Ammon's horn (tissue), 1 donor: ENCODE measurements around the gene SNX5.

ENCODE experiments used
- DNase-seq: peaks from one replicate; pipeline ENCODE4 v3.0.0-alpha.2; 2016; ENCODE audit warnings: low spot score

Gene SNX5

GRCh38 chr20:17992847-17993513 lies 24.4 kb upstream of the SNX5 start:
- no peak for DNase-seq

GRCh38 chr20:17992224-17992637 lies 23.6 kb upstream of the SNX5 start:
- no peak for DNase-seq

GRCh38 chr20:17990278-17990972 lies 21.8 kb upstream of the SNX5 start:
- no peak for DNase-seq

- DNase-seq: no peak
Measured at GRCh38 chr20:17987988-17988387, 19.4 kb upstream of the SNX5 start.

DNA sequence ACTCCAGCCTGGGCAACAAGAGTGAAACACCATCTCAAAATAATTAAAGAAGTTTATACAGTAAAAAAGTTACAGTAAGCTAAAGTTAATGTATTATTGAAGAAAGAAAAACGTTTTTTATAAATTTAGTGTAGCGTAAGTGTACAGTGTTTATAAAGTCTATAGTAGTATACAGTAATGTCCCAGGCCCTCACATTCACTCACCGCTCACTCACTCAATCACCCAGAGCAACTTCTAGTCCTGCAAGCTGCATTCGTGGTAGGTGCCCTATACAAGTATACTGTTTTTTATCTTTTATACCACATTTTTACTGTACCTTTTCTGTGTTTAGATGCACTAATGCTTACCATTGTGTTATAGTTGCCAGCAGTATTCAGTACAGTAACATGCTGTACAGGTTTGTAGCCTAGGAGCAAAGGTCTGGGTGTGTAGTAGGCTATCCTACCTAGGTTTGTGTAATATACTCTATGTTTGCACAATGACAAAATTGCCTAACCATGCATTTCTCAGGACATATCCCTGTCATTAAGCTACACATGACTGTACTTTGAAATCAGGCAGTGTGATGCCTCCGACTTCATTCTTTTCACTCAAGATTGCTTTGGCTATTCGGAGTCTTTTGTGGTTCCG lies 16.9 kb upstream of the SNX5 start:
- no peak for DNase-seq

DNA sequence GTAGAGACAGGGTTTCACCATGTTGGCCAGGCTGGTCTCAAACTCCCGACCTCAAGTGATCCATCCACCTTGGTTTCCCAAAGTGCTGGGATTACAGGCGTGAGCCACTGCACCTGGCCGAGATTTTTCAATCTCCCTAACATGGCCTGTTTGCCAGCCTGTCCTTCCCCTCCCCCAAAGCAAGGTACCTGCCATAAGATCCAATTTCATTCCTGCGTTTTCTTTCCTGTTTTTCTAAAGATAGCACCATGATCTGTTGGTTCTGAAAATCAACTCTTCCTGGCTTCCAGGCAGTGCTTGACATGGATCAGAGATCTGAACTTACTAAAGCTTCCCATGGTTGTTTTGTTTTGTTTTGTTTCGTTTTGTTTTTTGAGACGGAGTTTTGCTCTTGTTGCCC lies 7.7 kb upstream of the SNX5 start:
- no peak for DNase-seq

DNA sequence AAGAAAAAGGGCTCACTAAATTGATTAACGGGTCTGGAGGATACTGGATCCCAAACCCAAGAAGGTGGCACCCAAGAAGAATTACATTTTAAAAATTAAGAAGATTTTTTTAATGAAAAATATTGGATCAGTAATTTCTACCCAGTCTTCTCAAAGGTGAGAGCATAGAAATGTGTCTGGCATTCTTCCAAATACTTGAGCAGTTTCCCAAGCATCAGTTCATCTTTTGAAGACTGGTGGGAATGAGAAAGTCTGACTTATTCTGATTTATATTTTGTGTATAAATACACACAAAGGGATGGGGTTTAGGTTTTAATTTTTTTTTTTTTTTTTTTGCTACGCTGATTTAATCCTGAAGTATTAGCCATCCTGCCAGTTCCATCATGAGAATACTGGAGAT lies 3.5 kb upstream of the SNX5 start:
- no peak for DNase-seq

- peak; percentile 22 for DNase-seq
Measured at GRCh38 chr20:17971300-17972013, 2.9 kb upstream of the SNX5 start.

GRCh38 chr20:17969884-17970409 lies 1.4 kb upstream of the SNX5 start:
- peak; percentile 61 for DNase-seq

DNA sequence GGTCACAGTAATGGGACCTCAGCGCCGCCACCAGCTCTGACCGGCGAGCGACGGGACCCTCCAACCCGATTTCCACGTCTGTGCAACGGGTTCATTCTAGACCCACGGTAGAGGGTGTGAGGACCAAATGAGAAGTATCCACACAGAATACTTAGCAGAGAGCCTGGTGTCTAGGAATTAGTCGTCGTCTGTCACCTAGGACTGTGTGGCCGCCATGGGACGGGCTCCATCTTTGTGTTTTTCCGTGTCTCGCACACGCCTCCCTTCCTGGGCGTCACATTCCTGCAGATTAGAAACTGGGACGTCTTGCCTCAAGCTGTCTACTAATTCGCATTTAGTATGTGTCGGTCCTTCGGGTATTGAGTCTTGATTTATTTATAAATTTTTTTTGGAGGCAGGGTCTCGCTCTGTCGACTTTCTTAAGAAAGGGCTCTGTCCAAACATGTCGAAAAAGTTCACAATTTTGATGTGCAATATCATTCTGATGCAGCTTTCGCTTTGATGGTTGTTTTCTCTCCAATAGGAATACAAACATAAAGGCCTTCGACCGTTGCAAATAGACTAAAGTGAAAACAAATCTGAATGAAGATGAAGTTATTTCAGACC lies 787 bp upstream of the SNX5 start:
- DNase-seq: peak; percentile 66

- no peak for DNase-seq
Measured at GRCh38 chr20:17967521-17968365, 851 bp downstream of the SNX5 start.

- no peak for DNase-seq
Measured at GRCh38 chr20:17966432-17967310, 1.9 kb downstream of the SNX5 start.

- no peak for DNase-seq
Measured at GRCh38 chr20:17965042-17965697, 3.4 kb downstream of the SNX5 start.

- DNase-seq: no peak
Measured at GRCh38 chr20:17964632-17965031, 4.0 kb downstream of the SNX5 start.

DNA sequence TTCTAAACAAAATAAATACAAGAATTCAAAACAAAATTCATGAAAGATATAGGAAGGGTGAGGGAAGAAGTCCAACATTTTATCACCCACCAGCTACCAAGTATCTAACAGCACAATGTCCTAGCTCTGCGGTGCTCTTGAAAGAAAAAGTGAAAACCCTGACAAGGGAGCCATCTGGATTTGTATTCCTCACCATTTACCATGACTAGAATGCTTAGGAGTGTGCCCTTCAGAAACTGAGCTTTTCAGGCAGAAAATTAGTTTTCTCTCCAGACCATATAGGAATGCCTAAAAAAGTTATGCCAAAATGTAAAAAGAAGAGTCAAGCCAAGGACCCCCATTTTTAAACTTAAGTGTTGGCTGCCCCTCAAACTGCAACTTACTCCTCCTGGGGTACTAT lies 4.5 kb downstream of the SNX5 start:
- DNase-seq: no peak

DNA sequence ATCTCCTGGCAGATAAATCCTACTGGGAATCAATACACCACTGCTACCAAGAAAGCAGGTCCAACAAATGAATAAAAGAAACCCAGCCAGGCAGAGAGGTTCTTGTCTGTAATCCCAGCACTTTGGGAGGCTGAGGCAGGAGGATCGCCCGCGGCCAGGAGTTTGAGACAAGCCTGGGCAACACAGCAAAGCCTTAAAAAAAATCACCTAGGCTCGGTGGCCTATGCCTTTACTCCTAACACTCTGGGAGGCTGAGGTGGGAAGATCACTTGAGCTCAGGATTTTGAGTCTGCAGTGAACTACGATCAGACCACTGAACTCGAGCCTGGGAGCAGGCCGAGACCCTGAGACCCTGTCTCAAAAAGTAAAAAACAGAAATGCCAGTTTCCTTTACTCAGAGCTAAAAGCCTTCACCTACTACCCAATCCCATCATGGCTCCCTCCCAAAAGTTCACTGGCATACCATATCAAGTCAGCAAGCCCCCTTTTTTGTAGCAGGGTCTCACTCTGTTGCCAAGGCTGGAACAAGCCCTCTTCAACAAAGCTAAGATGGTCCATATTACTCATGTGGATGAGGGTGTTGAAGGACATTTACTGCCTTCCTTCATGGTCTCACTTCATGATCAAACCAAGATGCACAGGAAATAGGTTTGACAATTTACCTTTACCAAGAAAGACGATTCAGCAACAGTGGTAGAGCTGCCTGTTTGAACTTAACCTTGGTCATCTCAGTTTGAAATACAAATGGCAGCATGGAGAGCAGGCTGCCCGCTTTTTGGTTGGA lies 5.3 kb downstream of the SNX5 start:
- DNase-seq: no peak

- no peak for DNase-seq
Measured at GRCh38 chr20:17961587-17961940, 7.0 kb downstream of the SNX5 start.

- no peak for DNase-seq
Measured at GRCh38 chr20:17960927-17961586, 7.5 kb downstream of the SNX5 start.
